Caco-2 (cell line): ENCODE results near the gene NDST3. TPM values are rescaled to one million over a fixed set of nuclear protein-coding genes. Genes with fewer than 3 reads are reported as not detected.

ENCODE experiments used
- BruUV-seq: library from RNA; stranded (reverse); fragments of 400-500 nt; replicated peaks from 2 replicates; lab custom pipeline; 2021; lab: Mats Ljungman, UMichigan
- CTCF ChIA-PET: fragments of 300-600 bp; sonication (Branson Sonifier 250); formaldehyde crosslinking; loops from one replicate; lab custom pipeline; 2022; ENCODE audit warnings: antibody characterized with exemption; lab: Charles Lee
- POLR2A ChIA-PET: fragments of 300-600 bp; sonication (Branson Sonifier 250); formaldehyde crosslinking; loops from one replicate; lab custom pipeline; 2022; ENCODE audit warnings: antibody characterized with exemption; lab: Charles Lee
- DNase-seq, 2 experiments: peaks; one replicate each; pipeline versions ENCODE4 v3.0.0 to v3.0.0-alpha.2; 2020 to 2022
- H3K27me3 ChIP-seq: replicated peaks from 2 replicates; pipeline ENCODE4 v1.6.0; 2011; ENCODE audit warnings: low read length; ENCODE audit not compliant: control insufficient read depth, insufficient read depth
- H3K36me3 ChIP-seq: 2 replicates; pipeline ENCODE4 v1.5.1; 2011; ENCODE audit warnings: low read length; ENCODE audit not compliant: control insufficient read depth, insufficient read depth
- H3K4me1 ChIP-seq: fragments of 250-450 bp; sonication (Bioruptor Pico); 2 replicates; pipeline ENCODE4 v1.5.1; 2020; ENCODE audit warnings: mild to moderate bottlenecking
- H3K4me3 ChIP-seq: 2 replicates; pipeline ENCODE4 v1.5.1; 2011; ENCODE audit warnings: low read depth, mild to moderate bottlenecking, control low read depth, low read length
- H3K9me3 ChIP-seq: fragments of 250-450 bp; sonication (Bioruptor Pico); 2 replicates; pipeline ENCODE4 v1.5.1; 2020; ENCODE audit warnings: mild to moderate bottlenecking, moderate library complexity
- H3K27ac Mint-ChIP-seq: one replicate; pipeline ENCODE4 v1.8.0; 2022; ENCODE audit warnings: mixed read lengths; ENCODE audit not compliant: unreplicated experiment
- H3K27me3 Mint-ChIP-seq: one replicate; pipeline ENCODE4 v1.8.0; 2022; ENCODE audit warnings: mixed read lengths; ENCODE audit not compliant: insufficient read depth, unreplicated experiment
- H3K36me3 Mint-ChIP-seq: one replicate; pipeline ENCODE4 v1.8.0; 2022; ENCODE audit warnings: mild to moderate bottlenecking, mixed read lengths; ENCODE audit not compliant: insufficient read depth, unreplicated experiment
- H3K4me1 Mint-ChIP-seq: one replicate; pipeline ENCODE4 v1.8.0; 2022; ENCODE audit warnings: low read depth, mixed read lengths; ENCODE audit not compliant: unreplicated experiment
- H3K4me3 Mint-ChIP-seq: one replicate; pipeline ENCODE4 v1.8.0; 2022; ENCODE audit warnings: mild to moderate bottlenecking, moderate library complexity, mixed read lengths; ENCODE audit not compliant: unreplicated experiment
- H3K9me3 Mint-ChIP-seq: one replicate; pipeline ENCODE4 v1.8.0; 2022; ENCODE audit warnings: mixed read lengths; ENCODE audit not compliant: unreplicated experiment
- intact Hi-C: fragments of 100-400 bp; cut with micrococcal nuclease; formaldehyde crosslinking; loops from one replicate; pipeline ENCODE4 v1.10.0; 2022; ENCODE audit not compliant: unreplicated experiment
- total RNA-seq: library from RNA; stranded (reverse); gene quantifications from 2 replicates; pipeline ENCODE4 v1.2.3, GENCODE V29; 2022
- TF ChIP-seq, protein P1 (sequence below), 2 experiments: fragments of 200-600 bp in 1 of 2; IDR thresholded peaks; 1 replicate in 1 of 2; 2 replicates in 1 of 2; pipeline versions ENCODE4 v1.5.1 to v1.8.0; 2011 to 2022; ENCODE audit warnings: antibody characterized with exemption in 1 of 2, control low read depth in 1 of 2, inconsistent platforms in 1 of 2, low read depth in 1 of 2, low read length in 1 of 2, mild to moderate bottlenecking in 1 of 2, moderate library complexity in 1 of 2; ENCODE audit not compliant: insufficient read depth in 1 of 2, severe bottlenecking in 1 of 2, unreplicated experiment in 1 of 2

Gene NDST3
- total RNA-seq, 1 experiment from 2014 or later, result not detected

DNA sequence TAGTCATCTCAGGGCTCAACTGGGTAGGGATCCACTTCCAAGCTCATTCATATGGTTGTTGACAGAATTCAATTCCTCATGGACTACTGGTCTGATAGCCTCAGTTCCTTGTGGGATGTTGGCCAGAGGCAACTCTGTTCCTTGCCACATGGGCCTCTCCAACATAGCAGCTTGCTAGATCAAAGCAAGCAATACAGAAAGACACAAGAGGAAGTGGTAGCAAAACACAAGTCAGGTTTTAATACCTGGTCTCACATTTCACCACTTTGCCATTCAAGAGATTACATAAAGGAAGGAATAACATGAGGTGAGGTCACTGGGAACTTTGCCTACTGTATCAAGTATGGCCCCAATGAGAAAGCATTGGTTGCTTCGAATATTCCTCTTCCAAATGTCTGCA lies 239.4 kb downstream of the NDST3 start:
- Histone ChIP-seq H3K4me3 (no peak overlapping the region), H3K9me3 (no peaks in the 10 kb centered on the region), H3K27me3 (no peaks in the 10 kb centered on the region), H3K4me1 (peaks cover 15% of the 10 kb centered on the region), H3K36me3 (no peaks in the 10 kb centered on the region)
- Mint-ChIP-seq H3K36me3 (peaks cover 7% of the 10 kb centered on the region), H3K9me3 (no peaks in the 10 kb centered on the region), H3K27me3 (no peaks in the 10 kb centered on the region), H3K4me1 (peaks cover 5% of the 10 kb centered on the region), H3K27ac (no peak overlapping the region), H3K4me3 (no peak overlapping the region)
- TF ChIP-seq, protein P1, sequence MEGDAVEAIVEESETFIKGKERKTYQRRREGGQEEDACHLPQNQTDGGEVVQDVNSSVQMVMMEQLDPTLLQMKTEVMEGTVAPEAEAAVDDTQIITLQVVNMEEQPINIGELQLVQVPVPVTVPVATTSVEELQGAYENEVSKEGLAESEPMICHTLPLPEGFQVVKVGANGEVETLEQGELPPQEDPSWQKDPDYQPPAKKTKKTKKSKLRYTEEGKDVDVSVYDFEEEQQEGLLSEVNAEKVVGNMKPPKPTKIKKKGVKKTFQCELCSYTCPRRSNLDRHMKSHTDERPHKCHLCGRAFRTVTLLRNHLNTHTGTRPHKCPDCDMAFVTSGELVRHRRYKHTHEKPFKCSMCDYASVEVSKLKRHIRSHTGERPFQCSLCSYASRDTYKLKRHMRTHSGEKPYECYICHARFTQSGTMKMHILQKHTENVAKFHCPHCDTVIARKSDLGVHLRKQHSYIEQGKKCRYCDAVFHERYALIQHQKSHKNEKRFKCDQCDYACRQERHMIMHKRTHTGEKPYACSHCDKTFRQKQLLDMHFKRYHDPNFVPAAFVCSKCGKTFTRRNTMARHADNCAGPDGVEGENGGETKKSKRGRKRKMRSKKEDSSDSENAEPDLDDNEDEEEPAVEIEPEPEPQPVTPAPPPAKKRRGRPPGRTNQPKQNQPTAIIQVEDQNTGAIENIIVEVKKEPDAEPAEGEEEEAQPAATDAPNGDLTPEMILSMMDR (IDR thresholded peaks at IDR 0.05; ENCODE audit: insufficient read depth in 1 of 2, low read depth in 1 of 2, low read length in 1 of 2, severe bottlenecking in 1 of 2, unreplicated experiment in 1 of 2), result no peak
- intact Hi-C loops, result loop anchor here (10.0 kb wide), 1 partner anchor 1139 kb away; no protein-coding TSS in a partner anchor
- no peak for DNase-seq
- ChIA-PET POLR2A (no interaction called here), CTCF (no interaction called here)
- no TSS peak for BruUV-seq

DNA sequence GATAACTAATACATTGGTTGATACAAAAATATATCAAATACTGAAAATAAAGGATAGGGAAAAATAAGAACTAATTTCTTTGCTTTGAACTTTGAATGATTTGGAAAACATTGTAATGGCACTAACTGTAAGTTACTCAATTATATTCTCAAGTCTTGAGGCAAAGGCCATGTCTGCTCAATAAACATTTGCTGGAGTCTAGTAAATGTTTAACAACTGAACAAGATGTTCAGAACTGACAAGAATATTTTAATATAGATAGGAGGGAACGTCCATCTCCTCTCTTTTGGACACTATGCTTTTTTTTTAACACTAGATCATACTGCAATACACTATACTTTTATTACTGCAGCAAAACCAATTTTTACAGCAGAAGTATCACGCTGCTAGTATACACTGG lies 242.3 kb downstream of the NDST3 start:
- no peak overlapping the region for H3K4me3 ChIP-seq
- H3K36me3 ChIP-seq, result peaks cover 2% of the 10 kb centered on the region; the same call in 1 of the 2 replicates
- no peak overlapping the region for H3K27ac Mint-ChIP-seq
- peak overlapping the region; percentile 96 for H3K4me3 Mint-ChIP-seq
- TF ChIP-seq, protein P1 (IDR thresholded peaks at IDR 0.05; ENCODE audit: insufficient read depth in 1 of 2, low read depth in 1 of 2, low read length in 1 of 2, severe bottlenecking in 1 of 2, unreplicated experiment in 1 of 2), result no peak
- intact Hi-C loops, result loop anchor here (10.0 kb wide), 1 partner anchor 1142 kb away; no protein-coding TSS in a partner anchor
- BruUV-seq, result no TSS peak
- H3K9me3 ChIP-seq, result no peaks in the 10 kb centered on the region
- H3K27me3 Mint-ChIP-seq, result no peaks in the 10 kb centered on the region
- DNase-seq, result no peak
- H3K4me1 Mint-ChIP-seq, result peaks cover 5% of the 10 kb centered on the region
- ChIA-PET POLR2A (no interaction called here), CTCF (interaction anchor here (0.5 kb wide), 1 partner anchor 76 kb away, joined by 5 read pairs; the partner anchor contains the start of gene PRSS12)
- no peaks in the 10 kb centered on the region for H3K27me3 ChIP-seq
- peaks cover 33% of the 10 kb centered on the region for H3K4me1 ChIP-seq
- H3K9me3 Mint-ChIP-seq, result no peaks in the 10 kb centered on the region
- peaks cover 36% of the 10 kb centered on the region for H3K36me3 Mint-ChIP-seq

DNA sequence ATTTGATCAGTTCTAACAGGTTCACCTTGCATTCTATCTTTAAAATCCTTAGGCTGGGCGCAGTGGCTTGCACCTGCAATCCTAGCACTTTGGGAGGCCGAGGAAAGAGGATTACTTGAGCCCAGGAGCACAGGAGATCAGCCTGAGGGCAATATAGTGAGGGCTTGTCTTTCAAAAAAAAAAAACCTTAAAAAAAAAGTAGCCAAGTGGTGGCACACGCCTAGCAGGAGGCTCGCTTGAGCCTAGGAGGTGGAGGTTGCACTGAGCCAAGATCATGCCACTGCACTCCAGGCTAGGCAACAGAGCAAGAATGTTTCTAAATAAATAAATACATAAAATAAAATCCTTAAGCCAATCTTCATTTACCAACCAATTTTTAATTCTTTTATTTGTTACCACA lies 243.0 kb downstream of the NDST3 start:
- no TSS peak for BruUV-seq
- Histone ChIP-seq H3K9me3 (no peaks in the 10 kb centered on the region), H3K4me3 (no peak overlapping the region; the same call in 1 of the 2 replicates), H3K4me1 (peaks cover 34% of the 10 kb centered on the region), H3K36me3 (peaks cover 3% of the 10 kb centered on the region; the same call in 1 of the 2 replicates), H3K27me3 (no peaks in the 10 kb centered on the region)
- Mint-ChIP-seq H3K36me3 (peaks cover 43% of the 10 kb centered on the region), H3K4me1 (peaks cover 5% of the 10 kb centered on the region), H3K27me3 (no peaks in the 10 kb centered on the region), H3K4me3 (peak overlapping the region; percentile 96), H3K9me3 (no peaks in the 10 kb centered on the region), H3K27ac (peak overlapping the region; percentile 98)
- ChIA-PET CTCF (no interaction called here), POLR2A (no interaction called here)
- TF ChIP-seq, protein P1 (IDR thresholded peaks at IDR 0.05; ENCODE audit: insufficient read depth in 1 of 2, low read depth in 1 of 2, low read length in 1 of 2, severe bottlenecking in 1 of 2, unreplicated experiment in 1 of 2), result no peak
- intact Hi-C loops, result loop anchor here (10.0 kb wide), 1 partner anchor 1142 kb away; no protein-coding TSS in a partner anchor
- DNase-seq, result no peak
